Umbilical cord (tissue), 2 donors: Measurements from ENCODE around the gene KCNJ15. TPM values are rescaled to one million over a fixed set of nuclear protein-coding genes. Genes with fewer than 3 reads are reported as not detected.

Source experiments
- DNase-seq: peaks from one replicate; pipeline ENCODE4 v3.0.0-alpha.2; 2015; ENCODE audit warnings: low spot score
- total RNA-seq: library from RNA; depleted of rRNA; stranded (reverse); fragments of >200 nt; gene quantifications from one replicate; pipeline ENCODE4 v1.2.3, GENCODE V29; 2014; ENCODE audit warnings: low replicate concordance; ENCODE audit not compliant: insufficient read depth

KCNJ15 gene
- total RNA-seq, 1 donor from 2014 or later: 4.8 TPM

DNA sequence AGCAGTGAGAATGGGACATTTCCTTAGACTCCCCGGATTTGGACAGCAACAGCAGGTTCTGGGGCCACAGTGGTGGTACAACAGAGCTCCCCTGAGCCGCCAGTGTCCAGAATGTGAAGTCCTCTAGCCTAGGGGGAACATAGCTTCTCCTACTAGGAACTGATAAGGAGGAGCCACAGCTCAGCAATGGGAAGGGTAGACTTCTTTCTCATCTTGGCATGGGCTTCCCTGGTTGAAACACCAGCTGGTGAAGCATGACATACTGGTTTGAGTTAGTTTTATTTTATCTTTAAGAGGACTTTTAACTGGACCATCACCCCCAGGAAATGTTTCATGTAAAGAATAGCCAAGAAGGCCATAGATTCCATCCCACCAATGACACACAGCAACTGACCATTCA, 68.4 kb downstream of the KCNJ15 start:
- no peak for DNase-seq

DNA sequence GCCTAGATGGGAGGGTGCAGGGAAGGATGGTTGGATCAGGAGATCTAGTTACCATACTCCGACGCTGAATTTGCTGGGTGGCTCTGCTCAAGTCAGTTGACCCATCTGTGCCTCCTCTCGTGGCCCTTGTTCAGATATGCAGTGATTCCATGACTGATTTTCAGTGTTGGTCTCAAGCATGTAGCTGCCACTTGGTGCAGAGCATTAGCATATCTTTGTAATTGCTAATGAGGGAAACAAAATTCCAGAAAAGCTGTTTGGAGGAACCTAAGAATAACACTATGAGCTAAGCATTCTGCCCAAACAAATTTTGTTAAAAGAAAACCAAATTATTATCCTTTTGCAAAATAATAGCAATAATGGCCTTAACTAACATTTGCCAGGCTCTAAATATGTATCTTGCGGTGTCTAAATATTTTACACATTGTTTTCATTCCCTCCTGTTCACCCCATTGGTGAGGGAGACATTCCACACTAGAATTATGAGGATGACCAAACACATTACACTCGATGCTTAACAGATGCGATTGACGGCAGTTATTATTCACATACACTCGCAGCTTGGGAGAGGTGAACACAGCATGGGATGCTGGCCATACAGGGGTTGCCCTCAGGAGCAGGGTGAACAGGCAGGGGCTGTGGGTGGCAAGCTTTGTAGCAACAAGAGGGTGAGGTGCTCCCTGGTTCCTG, 69.1 kb downstream of the KCNJ15 start:
- DNase-seq: no peak

DNA sequence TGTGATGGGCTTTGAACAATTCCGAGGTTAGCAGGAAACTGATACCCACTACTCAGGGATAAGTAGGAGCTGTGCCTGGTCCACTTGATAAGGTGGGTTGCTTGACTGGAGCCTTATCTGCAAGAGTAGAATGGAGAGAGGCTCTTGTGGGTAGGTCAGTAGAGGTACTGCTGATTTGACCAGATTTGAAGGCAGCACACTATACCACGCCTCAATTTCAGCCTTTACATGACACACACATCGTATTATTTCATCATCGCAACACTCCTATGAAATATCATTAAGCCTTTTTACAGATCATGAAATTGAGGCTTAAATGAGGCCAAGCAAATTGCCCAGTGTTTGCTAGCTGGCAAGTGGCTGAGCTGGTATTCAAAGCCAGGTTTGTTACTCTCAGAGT, 69.6 kb downstream of the KCNJ15 start:
- no peak for DNase-seq

DNA sequence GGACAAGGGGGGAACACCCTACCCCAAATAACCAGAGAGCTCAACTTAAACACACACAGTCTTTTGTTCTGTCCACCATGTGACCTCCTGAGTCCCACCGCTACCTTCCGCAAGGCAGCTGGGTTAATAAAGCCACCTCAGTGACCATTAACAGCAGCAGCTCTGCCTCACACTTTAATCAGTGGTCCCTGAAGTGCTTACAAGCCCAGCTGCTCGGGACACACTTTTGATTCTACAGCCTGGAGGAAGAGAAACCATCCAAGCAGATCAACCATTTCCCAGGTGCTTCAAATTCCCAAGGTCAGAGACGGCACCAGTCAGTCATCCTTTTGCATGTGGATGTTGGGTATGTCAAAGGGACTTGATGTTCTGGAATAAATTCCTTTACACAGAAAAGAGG, 70.1 kb downstream of the KCNJ15 start:
- DNase-seq: no peak

DNA sequence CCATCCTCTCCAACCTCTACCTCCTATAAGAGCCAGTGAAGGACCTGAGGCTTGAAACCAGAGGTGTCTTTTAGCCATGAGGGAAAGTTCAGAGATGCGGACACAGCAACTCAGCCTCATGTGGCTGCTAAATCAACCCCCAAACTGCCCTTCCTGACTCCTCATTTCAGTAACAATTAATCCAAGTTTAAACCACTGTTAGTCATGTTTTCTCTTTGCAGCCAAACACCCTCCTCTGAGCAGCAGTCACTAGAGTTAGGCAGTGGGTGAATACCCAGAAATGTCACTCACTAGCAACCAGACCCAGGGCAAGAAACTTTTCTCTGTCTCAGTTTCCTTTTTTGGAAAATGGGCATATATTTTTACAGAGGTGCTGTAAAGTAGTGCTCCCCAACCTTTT, 71.2 kb downstream of the KCNJ15 start:
- no peak for DNase-seq

DNA sequence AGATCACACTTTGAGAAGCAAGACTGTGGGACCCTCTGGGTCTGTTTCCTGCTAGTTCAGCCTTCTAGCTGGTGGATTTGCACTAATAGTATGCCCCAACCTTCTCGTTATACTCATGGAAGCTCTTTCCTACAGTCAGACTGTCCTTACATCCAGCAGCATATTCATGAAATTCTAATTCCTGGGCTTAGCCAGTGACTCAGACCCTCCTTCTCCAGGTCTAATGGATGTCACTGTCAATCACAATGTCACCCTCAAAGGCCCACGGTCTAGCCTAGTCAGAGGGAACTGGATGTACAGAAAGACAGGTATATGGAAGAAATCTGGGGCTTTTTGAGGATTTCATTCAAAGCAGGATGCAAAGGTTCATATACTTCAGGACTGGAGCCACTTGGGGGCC, 72.4 kb downstream of the KCNJ15 start:
- DNase-seq: no peak

DNA sequence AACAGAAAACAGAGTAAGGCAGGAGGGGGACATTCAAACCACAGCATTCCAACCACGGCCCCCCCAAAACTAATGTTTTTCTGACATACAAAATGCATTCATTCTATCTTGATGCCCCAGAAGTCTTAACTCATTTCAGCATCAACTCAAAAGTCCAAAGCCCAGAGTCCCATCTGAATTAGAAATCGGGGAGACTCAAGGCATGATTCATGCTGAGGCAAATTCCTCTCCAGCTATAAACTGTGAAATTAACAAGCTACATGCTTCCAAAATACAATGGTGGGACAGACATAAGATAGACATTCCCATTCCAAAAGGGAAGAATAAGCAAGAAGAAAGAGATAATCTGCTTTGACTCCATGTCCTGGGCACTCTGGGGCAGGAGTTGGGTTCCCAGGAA, 73.9 kb downstream of the KCNJ15 start:
- no peak for DNase-seq

DNA sequence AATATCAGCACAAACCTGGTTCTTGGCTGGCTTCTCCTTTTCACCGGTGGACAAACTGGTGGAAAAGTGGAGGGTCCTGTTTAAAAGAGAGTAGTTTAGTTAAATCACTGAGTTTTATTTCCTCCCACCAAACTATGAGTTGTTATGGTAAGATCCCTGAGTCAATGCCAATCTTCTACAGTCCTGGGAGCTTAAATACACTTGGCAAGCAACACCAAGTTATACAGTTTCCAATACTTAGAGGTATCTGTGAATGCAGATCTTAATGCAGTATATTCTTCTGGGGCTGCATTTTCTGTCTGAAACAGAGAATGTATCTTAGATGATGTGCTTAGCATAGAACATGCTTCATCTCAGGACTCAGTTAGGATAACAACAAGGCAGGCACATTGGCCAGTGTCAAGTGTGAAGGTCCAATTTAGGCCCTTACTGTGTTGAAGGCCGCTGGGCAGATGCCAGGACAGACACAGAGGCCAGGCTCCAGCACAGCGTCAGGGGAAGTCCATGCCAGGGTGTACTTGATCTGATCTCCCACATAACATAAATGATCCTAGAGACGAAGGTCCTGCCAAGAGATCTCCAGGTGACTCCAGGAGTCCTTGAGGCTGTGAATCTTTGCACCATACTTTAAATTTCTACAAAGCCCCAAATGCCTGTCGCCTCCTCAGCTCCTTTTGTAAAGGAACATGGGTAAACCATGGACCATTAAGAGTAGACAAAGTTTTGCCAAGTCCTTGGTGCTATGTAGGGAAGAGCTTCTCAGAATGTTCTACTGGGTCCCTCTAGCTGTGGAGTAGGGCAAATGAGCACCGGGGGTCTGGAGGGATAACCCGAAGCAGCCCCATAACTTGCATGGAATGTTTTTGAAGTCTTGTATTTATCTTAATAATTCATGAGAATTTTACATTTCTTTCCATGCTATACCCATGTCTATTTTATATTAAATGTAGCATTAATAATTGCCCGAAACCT, 76.8 kb downstream of the KCNJ15 start:
- DNase-seq: peak; percentile 31

DNA sequence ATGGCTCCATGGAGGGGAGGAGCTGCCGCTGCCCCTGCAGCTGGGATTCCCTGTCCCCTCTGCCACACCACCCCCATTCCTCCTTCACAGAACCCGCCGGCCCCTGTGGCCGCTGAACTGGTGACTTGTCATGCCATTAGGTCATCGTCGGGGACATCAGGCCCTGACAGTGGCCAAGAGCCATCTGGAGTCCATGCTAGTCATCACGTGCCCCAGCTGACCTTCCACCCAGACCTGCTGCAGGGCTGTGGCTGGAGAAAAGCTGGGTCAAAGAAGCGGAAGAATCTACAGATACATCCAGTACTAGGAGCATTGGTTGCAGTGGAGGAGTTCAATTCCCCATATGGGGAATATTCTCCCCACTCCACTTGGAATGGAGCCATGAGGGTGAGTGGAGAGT, 78.1 kb downstream of the KCNJ15 start:
- DNase-seq: no peak

DNA sequence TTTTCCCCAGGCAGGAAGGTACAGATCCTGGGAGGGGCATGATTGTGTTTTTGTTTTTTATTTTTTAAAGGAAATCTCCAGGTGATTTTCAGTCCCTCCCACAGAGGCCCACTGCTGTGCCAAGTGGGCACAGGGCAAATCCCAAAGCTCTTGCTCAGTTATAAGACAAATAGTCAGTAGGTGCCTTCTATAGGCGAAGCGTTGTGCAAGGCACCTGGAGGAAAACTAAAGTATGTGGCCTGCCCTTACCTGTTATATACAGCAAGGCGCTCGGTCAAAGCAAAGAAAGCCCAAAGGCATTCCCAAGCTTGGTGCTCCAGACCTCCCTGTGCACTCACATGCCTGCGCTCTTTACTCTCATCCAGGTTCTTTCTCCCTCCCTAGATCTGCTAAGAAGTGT, 81.0 kb downstream of the KCNJ15 start:
- DNase-seq: no peak

DNA sequence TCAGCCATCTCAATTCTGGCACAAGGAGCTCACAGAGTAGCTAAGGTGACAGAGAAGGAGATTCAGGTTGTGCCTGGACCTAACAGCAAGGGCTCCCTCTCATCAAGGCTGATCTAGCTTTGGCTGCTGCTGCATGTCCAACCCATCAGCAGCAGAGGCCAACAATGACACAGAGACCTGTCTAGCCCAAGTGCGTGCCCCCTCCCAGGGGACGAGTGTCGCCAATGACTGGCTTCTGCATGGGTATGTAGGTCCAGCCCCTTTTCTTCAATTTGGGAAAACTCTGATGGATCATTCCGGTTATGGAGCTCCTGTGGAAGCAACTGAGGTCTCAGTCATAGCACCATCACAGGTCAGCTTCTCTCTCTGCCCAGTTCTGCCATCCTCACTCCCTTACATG, 83.3 kb downstream of the KCNJ15 start:
- DNase-seq: no peak

DNA sequence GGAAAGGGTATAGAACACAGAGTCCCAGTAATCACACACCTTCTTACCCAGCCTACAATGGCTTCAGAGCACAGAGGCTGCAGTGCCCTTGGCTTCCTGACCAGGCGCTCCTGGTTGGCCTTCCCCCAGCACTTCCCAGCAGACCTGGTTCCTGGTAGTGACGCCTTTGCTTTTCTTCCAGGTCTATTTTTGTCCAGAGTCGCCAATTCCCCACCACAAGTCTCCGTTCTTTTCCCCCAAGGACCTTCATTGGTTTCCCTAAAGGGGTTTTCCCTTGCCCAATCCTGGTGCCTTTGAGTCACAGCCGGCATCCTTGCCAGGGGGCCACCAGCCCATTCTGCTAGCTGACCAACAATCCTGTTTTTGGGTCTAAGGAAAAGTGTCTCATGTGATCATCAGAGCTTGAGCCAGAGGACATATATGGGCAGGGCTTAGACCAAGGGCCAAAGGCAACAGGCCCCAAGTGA, 84.8 kb downstream of the KCNJ15 start:
- no peak for DNase-seq

DNA sequence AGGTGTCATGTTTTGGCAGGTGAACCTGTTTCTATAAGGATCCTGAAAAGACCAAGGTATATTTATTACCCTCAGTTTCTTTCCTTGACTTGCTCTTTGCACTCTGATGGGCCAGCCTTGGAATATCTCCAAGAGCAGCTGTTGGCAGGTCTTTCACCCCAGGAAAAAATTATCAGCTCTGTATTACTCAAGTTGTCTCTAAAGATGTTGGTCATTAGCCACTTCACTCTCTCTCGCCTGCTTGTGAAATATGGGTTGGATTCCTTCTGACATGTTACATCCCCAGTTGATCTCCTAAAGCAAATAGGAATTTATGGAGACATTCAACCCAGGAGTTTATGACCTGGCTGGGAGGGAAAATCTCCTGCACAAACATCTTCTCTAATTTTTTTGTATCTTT, 85.9 kb downstream of the KCNJ15 start:
- DNase-seq: peak; percentile 62

DNA sequence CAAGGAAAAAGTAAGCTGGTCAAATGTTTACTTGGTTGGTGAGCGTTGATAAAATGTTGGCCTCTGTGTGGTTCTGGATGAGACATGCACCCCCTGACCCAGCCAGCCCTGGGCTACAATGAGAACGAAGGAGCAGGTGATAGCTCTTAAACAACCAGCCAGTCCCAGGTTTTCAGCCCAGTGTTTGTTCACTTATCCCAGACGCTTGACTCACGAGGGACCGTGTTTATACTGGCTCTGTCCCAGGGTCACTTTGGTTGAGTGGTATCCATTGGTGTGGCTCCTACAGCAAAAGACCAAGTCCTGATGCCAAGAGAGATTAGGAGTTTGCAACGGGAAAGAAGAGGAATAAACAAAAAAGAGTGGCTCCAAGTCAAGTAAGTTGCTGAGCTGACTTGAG, 86.9 kb downstream of the KCNJ15 start:
- DNase-seq: no peak

DNA sequence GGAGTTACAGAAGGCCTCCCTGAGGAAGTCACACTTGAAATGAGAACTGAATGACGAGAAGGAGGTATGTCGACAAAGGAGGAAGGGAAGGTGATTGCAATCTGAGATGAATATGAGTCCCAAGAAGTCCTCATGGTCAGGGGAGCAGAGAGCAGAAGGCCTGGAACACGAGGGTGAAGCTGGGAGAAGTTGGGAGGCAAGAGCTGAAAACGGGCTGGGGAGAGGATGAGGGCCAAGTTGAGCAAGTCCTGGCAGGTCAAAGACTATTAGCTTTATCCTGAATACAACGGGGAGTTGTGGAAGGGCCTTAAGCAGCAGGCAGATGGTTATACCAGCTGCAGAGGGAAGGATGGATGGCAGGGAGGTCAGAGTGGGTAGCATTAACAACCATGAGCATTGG, 89.5 kb downstream of the KCNJ15 start:
- no peak for DNase-seq

DNA sequence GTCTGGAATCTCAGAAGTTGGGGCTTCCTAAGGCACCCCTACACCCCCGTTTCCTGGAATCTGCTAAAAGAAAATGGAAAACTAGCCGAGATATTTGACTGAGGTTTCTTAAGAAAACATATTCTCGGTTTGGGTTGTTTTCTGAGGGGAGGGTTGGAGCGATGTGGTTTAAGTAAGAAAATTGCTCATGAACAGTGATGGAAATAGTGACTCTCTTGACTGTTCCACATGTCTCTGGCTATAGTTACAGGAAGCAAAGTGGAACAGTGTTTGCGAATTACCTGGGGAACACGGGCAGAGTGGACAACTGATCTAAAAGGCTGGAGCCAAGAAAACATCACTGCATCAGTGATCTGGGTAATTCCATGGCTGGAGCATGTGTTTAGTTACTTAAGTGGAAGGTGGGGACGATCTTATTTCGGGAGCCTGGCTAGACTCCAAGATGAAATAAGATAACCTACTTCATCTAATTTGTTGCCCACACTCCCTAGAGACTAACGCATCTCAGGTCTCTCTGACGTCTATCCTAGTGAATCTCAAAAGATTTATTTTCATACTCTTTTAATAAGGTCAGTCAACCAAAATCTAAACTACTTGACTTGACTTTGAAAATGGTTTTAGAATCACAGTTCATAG, 92.4 kb downstream of the KCNJ15 start:
- DNase-seq: no peak

DNA sequence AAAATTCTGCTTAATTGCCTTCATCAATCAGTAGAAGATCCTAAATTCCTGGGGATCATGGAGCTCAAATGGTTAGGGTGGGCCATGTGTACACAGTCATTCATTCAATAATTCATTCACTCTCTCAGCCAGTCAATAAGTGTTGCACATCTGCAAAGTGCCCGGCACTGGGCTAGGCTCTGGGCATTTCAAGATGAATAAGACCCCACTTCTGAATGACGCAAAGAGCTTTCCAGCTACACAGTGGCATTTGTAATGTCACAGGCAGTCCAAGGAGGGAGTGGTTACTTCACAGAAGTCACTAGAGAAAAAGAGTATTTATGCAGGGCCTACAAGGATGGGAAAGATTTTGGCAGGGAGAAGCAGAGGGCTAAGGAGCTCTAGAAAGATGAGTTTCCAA, 93.2 kb downstream of the KCNJ15 start:
- DNase-seq: no peak

DNA sequence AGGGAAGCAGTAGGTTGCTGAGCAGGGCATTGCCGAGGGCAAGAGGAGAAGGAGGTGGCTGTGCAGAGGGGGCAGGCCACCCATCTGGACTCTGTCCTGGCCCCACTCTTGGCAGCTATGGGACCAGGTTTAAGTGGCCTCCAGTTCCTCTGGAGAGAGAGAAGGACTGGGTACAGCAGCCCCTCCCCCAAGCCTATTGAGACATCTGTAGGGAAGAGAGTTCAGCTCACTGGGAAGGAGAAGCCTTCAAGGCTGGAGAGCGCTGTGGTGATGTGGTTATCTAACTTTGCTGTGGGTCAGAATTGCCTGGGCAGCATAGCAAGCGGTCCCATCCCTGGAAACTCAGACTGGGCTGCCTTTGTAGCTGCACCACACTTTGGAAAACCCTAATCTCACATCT, 93.9 kb downstream of the KCNJ15 start:
- DNase-seq: peak; percentile 35

DNA sequence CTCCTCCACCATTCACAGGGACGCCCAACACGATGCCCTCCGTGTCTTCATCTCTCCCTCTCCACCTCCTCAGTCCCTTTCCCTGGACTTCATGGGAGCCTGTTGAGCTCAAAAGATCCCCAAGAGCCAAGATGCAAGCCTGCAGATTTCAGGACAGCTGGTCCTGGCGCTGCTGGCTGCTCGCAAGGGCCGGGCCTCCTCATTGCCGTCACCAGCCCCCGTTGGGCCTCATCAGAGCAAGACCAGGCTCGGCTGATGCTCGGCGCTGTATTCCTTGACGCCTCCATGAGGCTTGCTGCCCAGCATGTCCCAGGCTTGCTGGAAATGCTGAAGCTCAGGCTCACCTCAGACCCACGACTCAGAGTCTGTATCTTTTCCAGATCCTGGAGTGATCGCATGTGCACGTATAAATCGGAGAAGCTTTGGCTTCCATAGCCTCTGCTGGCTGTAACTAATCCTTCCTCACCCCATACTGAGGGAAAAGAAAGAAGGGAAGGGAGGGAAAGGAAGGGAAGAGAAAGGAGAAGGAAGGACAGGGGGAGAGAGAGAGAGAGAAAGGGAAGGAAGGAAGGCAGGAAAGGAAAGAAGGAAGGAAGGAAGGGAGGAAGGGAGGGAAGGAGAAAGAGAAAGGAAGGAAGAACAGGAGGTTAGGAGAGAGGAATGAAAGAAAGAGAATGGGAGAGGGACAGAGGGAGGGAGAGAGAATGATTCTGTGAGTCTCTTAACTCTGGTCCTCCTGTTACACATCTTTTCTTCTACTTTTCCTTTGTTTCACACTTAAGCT, 94.6 kb downstream of the KCNJ15 start:
- DNase-seq: peak; percentile 92

DNA sequence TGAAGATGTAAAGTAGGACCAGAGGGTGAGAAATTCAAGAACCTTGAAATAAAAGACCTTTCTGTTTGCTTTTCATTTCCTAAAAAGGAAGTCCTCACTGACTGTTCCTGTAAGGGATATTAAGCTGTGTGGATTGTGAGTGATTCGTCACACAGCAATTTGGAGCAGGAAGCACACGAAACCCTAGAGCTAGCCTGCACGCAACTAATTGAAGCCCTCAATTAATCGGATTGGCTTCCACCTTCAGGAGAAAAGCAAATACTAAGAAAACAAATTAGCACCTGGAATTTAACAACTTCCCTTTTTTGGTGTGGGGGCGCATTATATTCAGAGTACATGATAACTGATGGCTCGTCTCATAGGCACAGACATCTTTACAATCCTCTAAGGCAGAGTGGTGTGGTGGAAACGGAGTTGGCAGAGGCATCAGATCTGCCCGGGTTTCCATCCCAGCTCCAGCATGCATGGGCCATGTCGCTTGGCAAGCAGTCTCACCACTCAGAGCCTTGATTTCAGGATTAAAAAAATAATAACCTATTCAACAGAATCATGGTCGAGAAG, 95.2 kb downstream of the KCNJ15 start:
- DNase-seq: peak; percentile 68

DNA sequence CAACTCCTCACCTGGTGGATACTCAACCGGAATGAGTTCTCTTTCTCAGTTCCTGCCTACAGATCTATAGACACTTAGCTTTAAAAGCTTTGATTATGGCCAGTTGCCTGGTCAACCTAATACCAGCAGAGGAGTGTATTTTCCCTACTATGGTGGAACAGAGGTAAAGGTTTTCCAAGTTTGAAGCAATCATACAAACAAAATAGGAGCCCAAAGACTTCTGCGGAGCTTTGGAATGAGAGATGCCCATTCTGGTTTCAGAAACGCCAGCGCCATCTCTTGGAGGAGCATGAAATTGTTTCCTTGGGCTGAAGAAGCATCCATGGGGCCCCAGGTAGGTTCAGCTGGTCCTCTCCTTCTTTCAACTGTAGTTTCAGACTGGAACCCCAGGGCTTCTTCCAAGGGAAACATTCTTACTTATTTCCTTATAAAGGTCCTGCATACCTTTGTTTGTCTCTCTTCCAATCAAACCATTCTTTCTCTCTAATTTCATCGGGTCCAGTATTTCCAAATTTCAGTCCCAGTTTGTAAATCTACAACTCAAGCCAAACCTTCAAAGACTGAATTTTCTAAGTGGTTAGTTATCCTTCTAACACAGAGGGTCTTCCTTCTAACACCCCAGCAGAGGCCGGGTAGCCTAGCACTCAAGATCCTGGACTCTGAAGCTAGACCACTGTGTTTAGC, 95.9 kb downstream of the KCNJ15 start:
- DNase-seq: peak; percentile 66
